ENCODE results near the gene MIF4GD. TPM values are rescaled to one million over a fixed set of nuclear protein-coding genes. Genes with fewer than 3 reads are reported as not detected.
A peak's percentile ranks its signal among the peaks of the same experiment; 100 is the strongest.

Gene MIF4GD
- total and polyA plus RNA-seq, 2 donors (not counting 1 experiment from before 2014, with no cell fraction given) = 41.5 to 87.4 TPM

GRCh38 chr17:75269844-75270217 lies 1.2 kb downstream of the MIF4GD start:
- Histone ChIP-seq H3K36me3 (replicated peaks in 1 of 2; ENCODE audit: control extremely low read depth in 1 of 2, control insufficient read depth in 1 of 2, extremely low read depth in 1 of 2, insufficient read depth in 2 of 2, low read length in 1 of 2) (peaks cover 0 to 33% of the 10 kb centered on the region in 2 experiments), H3K4me2 (replicated peaks; ENCODE audit: low read depth, low read length, poor library complexity, severe bottlenecking) (peak overlapping the region; percentile 95), H3K27me3 (replicated peaks in 1 of 4; ENCODE audit: control extremely low read depth in 1 of 4, control insufficient read depth in 3 of 4, insufficient read depth in 4 of 4, low read length in 3 of 4) (no peaks in the 10 kb centered on the region), H3K4me1 (ENCODE audit: control insufficient read depth in 2 of 2, insufficient read depth in 2 of 2, low read length in 2 of 2) (peaks cover 17 to 28% of the 10 kb centered on the region in 2 donors), H3K9me3 (ENCODE audit: control extremely low read depth in 1 of 3, control insufficient read depth in 2 of 3, insufficient read depth in 1 of 3, low read length in 2 of 3) (no peaks in the 10 kb centered on the region), H3K4me3 (ENCODE audit: control extremely low read depth in 1 of 5, extremely low read depth in 1 of 5, insufficient read depth in 1 of 5, low read depth in 2 of 5, low read length in 4 of 5) (peak overlapping the region in 4 of 5 experiments; percentile 87 to 98 (median 95)), H4K20me1 (ENCODE audit: control insufficient read depth, insufficient read depth, low read length, poor library complexity, severe bottlenecking) (no peaks in the 10 kb centered on the region), H3K79me2 (ENCODE audit: control insufficient read depth, insufficient read depth, low read length) (peaks cover 24% of the 10 kb centered on the region), H3K27ac (ENCODE audit: low read length in 2 of 2) (peak overlapping the region; percentile 84 to 90), H3K9ac (ENCODE audit: low read length) (peak overlapping the region; percentile 86), H2AFZ (ENCODE audit: insufficient read depth, low read depth, low read length, poor library complexity, severe bottlenecking) (peak overlapping the region; percentile 89)
- TF ChIP-seq CTCF (IDR thresholded peaks at IDR 0.05) (no peak), EZH2 (IDR thresholded peaks at IDR 0.05; ENCODE audit: borderline replicate concordance, insufficient read depth, low read depth, low read length, poor library complexity, severe bottlenecking) (no peak)
- Mint-ChIP-seq H3K4me1 (peaks cover 23% of the 10 kb centered on the region), H3K27ac (peak overlapping the region; percentile 89), H3K27me3 (no peaks in the 10 kb centered on the region), H3K9me3 (ENCODE audit: insufficient read depth) (no peaks in the 10 kb centered on the region), H3K4me3 (peak overlapping the region; percentile 85)
- ATAC-seq (ENCODE audit: low read depth) (no peak), DNase-seq (no peak)
- ChIA-PET CTCF (interaction anchor here (1.1 to 3.7 kb wide), 19 partner anchors 9 to 256 kb away, joined by 3 to 62 read pairs (median 6); partner anchors contain the start of genes GGA3, LLGL2, MRPS7 and SLC25A19), POLR2A (interaction anchor here (0.6 to 4.2 kb wide), 7 partner anchors 8 to 153 kb away, joined by 3 to 40 read pairs (median 5); partner anchors contain the start of genes GGA3, MRPS7 and SLC25A19)
- 29% methylated on average over 5 of the region's 6 CpGs for WGBS (ENCODE audit: insufficient coverage)
- intact Hi-C loops (cut with micrococcal nuclease) = loop anchor here (2.0 kb wide), 1 partner anchor 27 kb away; no protein-coding TSS in a partner anchor

GRCh38 chr17:75267411-75268232 lies 3.4 kb downstream of the MIF4GD start:
- Mint-ChIP-seq H3K4me1 (peaks cover 27% of the 10 kb centered on the region), H3K4me3 (no peak overlapping the region), H3K9me3 (ENCODE audit: insufficient read depth) (no peaks in the 10 kb centered on the region), H3K27ac (no peak overlapping the region), H3K27me3 (no peaks in the 10 kb centered on the region)
- no peak overlapping the region for H3K4me3 ChIP-seq (ENCODE audit: control extremely low read depth in 1 of 5, extremely low read depth in 1 of 5, insufficient read depth in 1 of 5, low read depth in 2 of 5, low read length in 4 of 5)
- ATAC-seq (ENCODE audit: low read depth) (no peak), DNase-seq (peak; percentile 19)
- H4K20me1 ChIP-seq (ENCODE audit: control insufficient read depth, insufficient read depth, low read length, poor library complexity, severe bottlenecking) = no peaks in the 10 kb centered on the region
- H3K27me3 ChIP-seq (replicated peaks in 1 of 4; ENCODE audit: control extremely low read depth in 1 of 4, control insufficient read depth in 3 of 4, insufficient read depth in 4 of 4, low read length in 3 of 4) = no peaks in the 10 kb centered on the region
- no peak overlapping the region for H3K4me2 ChIP-seq (replicated peaks; ENCODE audit: low read depth, low read length, poor library complexity, severe bottlenecking)
- no peak overlapping the region for H3K27ac ChIP-seq (ENCODE audit: low read length in 2 of 2)
- peaks cover 19 to 28% of the 10 kb centered on the region in 2 donors for H3K4me1 ChIP-seq (ENCODE audit: control insufficient read depth in 2 of 2, insufficient read depth in 2 of 2, low read length in 2 of 2)
- ChIA-PET CTCF (interaction anchor here (0.8 to 1.3 kb wide), 3 partner anchors 66 to 306 kb away, joined by 3 read pairs; no protein-coding TSS in a partner anchor), POLR2A (interaction anchor here (0.6 to 0.7 kb wide), 2 partner anchors 63 to 254 kb away, joined by 4 read pairs; no protein-coding TSS in a partner anchor)
- H3K36me3 ChIP-seq (replicated peaks in 1 of 2; ENCODE audit: control extremely low read depth in 1 of 2, control insufficient read depth in 1 of 2, extremely low read depth in 1 of 2, insufficient read depth in 2 of 2, low read length in 1 of 2) = peaks cover 0 to 26% of the 10 kb centered on the region in 2 experiments
- no peak overlapping the region for H2AFZ ChIP-seq (ENCODE audit: insufficient read depth, low read depth, low read length, poor library complexity, severe bottlenecking)
- 96% methylated on average over 8 of the region's 14 CpGs for WGBS (ENCODE audit: insufficient coverage)
- TF ChIP-seq EZH2 (IDR thresholded peaks at IDR 0.05; ENCODE audit: borderline replicate concordance, insufficient read depth, low read depth, low read length, poor library complexity, severe bottlenecking) (no peak), CTCF (IDR thresholded peaks at IDR 0.05) (no peak)
- intact Hi-C loops (cut with micrococcal nuclease) = no loop called here
- no peak overlapping the region for H3K9ac ChIP-seq (ENCODE audit: low read length)
- no peaks in the 10 kb centered on the region for H3K9me3 ChIP-seq (ENCODE audit: control extremely low read depth in 1 of 3, control insufficient read depth in 2 of 3, insufficient read depth in 1 of 3, low read length in 2 of 3)
- peaks cover 41% of the 10 kb centered on the region for H3K79me2 ChIP-seq (ENCODE audit: control insufficient read depth, insufficient read depth, low read length)

Measured in B cell (primary cell).